K562 (cell line): ENCODE results near the gene MIB2. TPM values are rescaled to one million over a fixed set of nuclear protein-coding genes. Genes with fewer than 3 reads are reported as not detected.
A peak's percentile ranks its signal among the peaks of the same experiment; 100 is the strongest.

ENCODE experiments used
- CBFB ChIP-seq: sonication (generic); formaldehyde crosslinking; IDR thresholded peaks from 2 replicates; pipeline ENCODE4 v1.4.0; 2020; ENCODE audit warnings: mild to moderate bottlenecking, missing genetic modification reagents
- E2F4 ChIP-seq: sonication (generic); formaldehyde crosslinking; IDR thresholded peaks from 2 replicates; pipeline ENCODE4 v1.8.0; 2022; ENCODE audit warnings: mild to moderate bottlenecking, low read depth, missing genetic modification reagents
- EGR1 ChIP-seq: fragments of 450-650 bp; conservative IDR thresholded peaks from 2 replicates; pipeline ENCODE4 v1.6.1; 2017; ENCODE audit warnings: mild to moderate bottlenecking
- HNRNPL ChIP-seq: fragments of 200-400 bp; formaldehyde crosslinking; IDR thresholded peaks from 2 replicates; pipeline ENCODE4 v1.6.1; 2017; ENCODE audit warnings: low read depth, mild to moderate bottlenecking, low read length
- PATZ1 ChIP-seq: fragments of 250-450 bp; sonication (Bioruptor Pico); IDR thresholded peaks from 2 replicates; pipeline ENCODE4 v1.5.0; 2020; ENCODE audit warnings: mild to moderate bottlenecking, borderline replicate concordance
- PCBP2 ChIP-seq: fragments of 200-400 bp; formaldehyde crosslinking; IDR thresholded peaks from 2 replicates; pipeline ENCODE4 v1.6.1; 2018; ENCODE audit warnings: low read length, low read depth, mild to moderate bottlenecking, moderate library complexity; ENCODE audit not compliant: poor library complexity, severe bottlenecking
- PHF21A ChIP-seq: fragments of 450-650 bp; IDR thresholded peaks from 2 replicates; pipeline ENCODE4 v1.6.1; 2017; ENCODE audit warnings: low read depth, borderline replicate concordance
- POLR2A ChIP-seq: fragments of 450-650 bp; conservative IDR thresholded peaks from 2 replicates; pipeline ENCODE4 v1.6.1; 2016
- RBBP5 ChIP-seq: fragments of 200-600 bp; sonication (generic); IDR thresholded peaks from 2 replicates; pipeline ENCODE4 v1.6.1; 2012; ENCODE audit warnings: borderline replicate concordance, mild to moderate bottlenecking, low read length, control low read depth, inconsistent platforms; ENCODE audit not compliant: insufficient read depth, poor library complexity, severe bottlenecking
- RBM14 ChIP-seq: fragments of 200-400 bp; formaldehyde crosslinking; IDR thresholded peaks from 2 replicates; pipeline ENCODE4 v1.6.1; 2018; ENCODE audit warnings: low read depth, mild to moderate bottlenecking, low read length, moderate library complexity, borderline replicate concordance; ENCODE audit not compliant: insufficient read depth
- RBM17 ChIP-seq: fragments of 200-400 bp; formaldehyde crosslinking; IDR thresholded peaks from 2 replicates; pipeline ENCODE4 v1.6.1; 2017; ENCODE audit warnings: low read depth, mild to moderate bottlenecking, low read length, borderline replicate concordance
- SMAD2 ChIP-seq: fragments of 150-350 bp; IDR thresholded peaks from 2 replicates; pipeline ENCODE4 v1.6.1; 2014; ENCODE audit warnings: low read depth, mild to moderate bottlenecking, low read length
- SMC3 ChIP-seq: conservative IDR thresholded peaks from 2 replicates; pipeline ENCODE4 v1.6.1; 2011; ENCODE audit warnings: low read depth, low read length, improper control_type of control experiment; ENCODE audit not compliant: insufficient read depth
- SNAPC5 ChIP-seq: fragments of 250-450 bp; sonication (Bioruptor Pico); IDR thresholded peaks from 2 replicates; pipeline ENCODE4 v1.8.0; 2021; ENCODE audit warnings: moderate library complexity, mild to moderate bottlenecking, inconsistent platforms
- TOE1 ChIP-seq, 2 experiments: fragments of 450-650 bp in 1 of 2; sonication (generic) in 1 of 2; formaldehyde crosslinking in 1 of 2; IDR thresholded peaks; 2 replicates each; pipeline versions ENCODE4 v1.7.1 to v1.8.0; 2016 to 2022; ENCODE audit warnings: borderline replicate concordance in 2 of 2, mild to moderate bottlenecking in 2 of 2, antibody characterized with exemption in 1 of 2, inconsistent platforms in 1 of 2, low read depth in 1 of 2, missing genetic modification reagents in 1 of 2, moderate library complexity in 1 of 2
- ZBTB34 ChIP-seq: fragments of 250-450 bp; sonication (Bioruptor Pico); IDR thresholded peaks from 2 replicates; pipeline ENCODE4 v1.8.0; 2021; ENCODE audit warnings: mild to moderate bottlenecking, moderate library complexity
- ZFP36 ChIP-seq: fragments of 150-350 bp; IDR thresholded peaks from 2 replicates; pipeline ENCODE4 v1.6.1; 2018; ENCODE audit warnings: low read length, low read depth; ENCODE audit not compliant: partially characterized antibody
- ZKSCAN1 ChIP-seq: fragments of 150-350 bp; IDR thresholded peaks from 2 replicates; pipeline ENCODE4 v1.6.1; 2016; ENCODE audit warnings: low read depth, low read length
- ZNF277 ChIP-seq: fragments of 250-450 bp; sonication (Bioruptor Pico); IDR thresholded peaks from 2 replicates; pipeline ENCODE4 v1.8.0; 2022; ENCODE audit warnings: inconsistent platforms, mild to moderate bottlenecking, moderate library complexity, borderline replicate concordance
- polyA plus RNA-seq, 8 experiments: library from polyadenylated mRNA; depleted of rRNA in 4 of 8; stranded (reverse) in 5 of 8; unstranded in 3 of 8; fragments of >200 nt; fragmentation: Nextera tagmentation in 2 of 8; fragmentation: Illumina TruSeq in 1 of 8; extraction: Ambion mirVana in 2 of 8; extraction: Trizol in 1 of 8; gene quantifications; 2 replicates each; pipeline versions ENCODE4 v1.2.1 to v1.2.3, GENCODE V29; 2011 to 2014; ENCODE audit warnings: inconsistent platforms in 1 of 8, missing spikeins in 1 of 8
- total RNA-seq, 7 experiments: library from RNA; depleted of rRNA in 6 of 7; stranded (reverse); fragments of >200 nt in 6 of 7; fragmentation: Illumina TruSeq in 2 of 7; extraction: Trizol in 2 of 7; gene quantifications; 2 replicates each; pipeline versions ENCODE4 v1.2.1 to v1.2.3, GENCODE V29; 2011 to 2021; ENCODE audit warnings: low replicate concordance in 1 of 7

The MIB2 gene
- total and polyA plus RNA-seq, 9 of the 15 experiments (the other 6 are each of a cell fraction or from before 2014, with no cell fraction given): 0.04 to 17.0 (median 4.9) TPM; not detected in 1

- TF ChIP-seq PATZ1 (CRISPR knock-in tag) (no peak), SMC3 (no peak), PCBP2 (no peak), EGR1 (peak; percentile 94), SNAPC5 (CRISPR knock-in tag) (no peak), TOE1 (IDR thresholded peaks at IDR 0.05; ENCODE audit: borderline replicate concordance) (no peak), TOE1 (CRISPR knock-in tag; IDR thresholded peaks at IDR 0.05; ENCODE audit: borderline replicate concordance, low read depth) (no peak), ZNF277 (no peak), RBM17 (no peak), RBBP5 (peak; percentile 67), RBM14 (no peak), E2F4 (CRISPR knock-in tag) (no peak), ZKSCAN1 (0 out of 2 replicates have a peak, but pooled peaks have one; percentile 13), POLR2A (no peak), HNRNPL (no peak), SMAD2 (no peak), PHF21A (0 out of 2 replicates have a peak, but pooled peaks have one; percentile 7), ZFP36 (no peak), CBFB (CRISPR knock-in tag) (0 out of 2 replicates have a peak, but pooled peaks have one; percentile 5), ZBTB34 (CRISPR knock-in tag) (no peak)
These were observed 921 bp upstream of the MIB2 start (continued) for GRCh38 chr1:1614204-1614953.
